HCT116 (cell line): ENCODE results near the gene GTF3C1. TPM values are rescaled to one million over a fixed set of nuclear protein-coding genes. Genes with fewer than 3 reads are reported as not detected.

ENCODE experiments used
- ATAC-seq: fragments of 200-7000 bp; cut with Tn5 transposase; 2 replicates; pipeline ENCODE4 v1.9.1; 2020; ENCODE audit warnings: mild to moderate bottlenecking, moderate library complexity
- BruUV-seq: library from RNA; stranded (reverse); fragments of 400-500 nt; replicated peaks from 2 replicates; lab custom pipeline; 2021; lab: Mats Ljungman, UMichigan
- CTCF ChIA-PET: fragments of 300-600 bp; sonication (Branson Sonifier 250); formaldehyde crosslinking; loops from one replicate; lab custom pipeline; 2021; ENCODE audit warnings: antibody characterized with exemption; lab: Charles Lee
- POLR2A ChIA-PET: fragments of 300-600, 350-600 bp; sonication (Branson Sonifier 250); formaldehyde crosslinking; loops from one replicate; lab custom pipeline; 2021; ENCODE audit warnings: antibody characterized with exemption; lab: Charles Lee
- RAD21 ChIA-PET, 2 experiments: fragments of 300-600 bp; sonication (Branson Sonifier 250); formaldehyde crosslinking; loops; one replicate each; lab custom pipeline; 2023; ENCODE audit warnings: low total read pairs in 2 of 2; ENCODE audit not compliant: uncharacterized antibody in 2 of 2, unreplicated experiment in 2 of 2, low non-redundant PET in 1 of 2; lab: Charles Lee
- DNase-seq: peaks from one replicate; pipeline ENCODE4 v3.0.0-alpha.2; 2010; ENCODE audit warnings: low read depth, low spot score
- H2AFZ ChIP-seq: fragments of 200-600 bp; shearing (Covaris generic), sonication (generic); 2 replicates; pipeline ENCODE4 v1.6.1; 2017; ENCODE audit warnings: low read depth, mixed run types, mixed read lengths, antibody characterized with exemption, low read length; ENCODE audit not compliant: poor library complexity, severe bottlenecking
- H3K27ac ChIP-seq: 2 replicates; pipeline ENCODE4 v1.5.1; 2012; ENCODE audit warnings: low read depth, low read length
- H3K27me3 ChIP-seq: fragments of 200-600 bp; sonication (generic); 2 replicates; pipeline ENCODE4 v1.6.1; 2016; ENCODE audit warnings: mixed run types, low read length, mixed read lengths; ENCODE audit not compliant: insufficient read depth
- H3K36me3 ChIP-seq, 2 experiments: fragments of 200-500 bp in 1 of 2; fragments of 200-600 bp in 1 of 2; sonication (Bioruptor generic) in 1 of 2; sonication (generic) in 1 of 2; 2 replicates each; pipeline versions ENCODE4 v1.5.1 to v1.6.1; 2014 to 2016; ENCODE audit warnings: low read length in 2 of 2, inconsistent platforms in 1 of 2, mixed read lengths in 1 of 2, mixed run types in 1 of 2; ENCODE audit not compliant: insufficient read depth in 2 of 2, control insufficient read depth in 1 of 2
- H3K4me1 ChIP-seq, 2 experiments: fragments of 200-600 bp in 1 of 2; sonication (generic) in 1 of 2; 2 replicates each; pipeline versions ENCODE4 v1.5.1 to v1.6.1; 2012 to 2017; ENCODE audit warnings: low read length in 2 of 2, inconsistent platforms in 1 of 2, mild to moderate bottlenecking in 1 of 2, mixed read lengths in 1 of 2, mixed run types in 1 of 2, moderate library complexity in 1 of 2; ENCODE audit not compliant: insufficient read depth in 2 of 2, control insufficient read depth in 1 of 2
- H3K4me2 ChIP-seq: fragments of 200-600 bp; sonication (generic); 2 replicates; pipeline ENCODE4 v1.6.1; 2017; ENCODE audit warnings: mixed run types, low read length, mixed read lengths
- H3K4me3 ChIP-seq, 2 experiments: fragments of 200-600 bp in 1 of 2; sonication (generic) in 1 of 2; replicated peaks in 1 of 2; 2 replicates each; pipeline ENCODE4 v1.5.1; 2011 to 2016; ENCODE audit warnings: low read length in 2 of 2, control low read depth in 1 of 2, low read depth in 1 of 2, mild to moderate bottlenecking in 1 of 2, mixed read lengths in 1 of 2, mixed run types in 1 of 2
- H3K79me2 ChIP-seq: fragments of 200-600 bp; sonication (generic); 2 replicates; pipeline ENCODE4 v1.6.1; 2017; ENCODE audit warnings: mild to moderate bottlenecking, mixed run types, low read length, moderate library complexity, mixed read lengths; ENCODE audit not compliant: insufficient read depth
- H3K9ac ChIP-seq: fragments of 200-600 bp; sonication (generic); 2 replicates; pipeline ENCODE4 v1.6.1; 2016; ENCODE audit warnings: low read length, mixed read lengths
- H3K9me2 ChIP-seq: fragments of 200-600 bp; sonication (generic), shearing (Covaris generic); 2 replicates; pipeline ENCODE4 v1.6.1; 2017; ENCODE audit warnings: mixed run types, mild to moderate bottlenecking, moderate library complexity; ENCODE audit not compliant: insufficient read depth
- H3K9me3 ChIP-seq, 2 experiments: fragments of 200-500 bp in 1 of 2; fragments of 200-600 bp in 1 of 2; sonication (Bioruptor generic) in 1 of 2; sonication (generic) in 1 of 2; 2 replicates each; pipeline ENCODE4 v1.6.1; 2014 to 2017; ENCODE audit warnings: low read length in 2 of 2, mixed read lengths in 2 of 2, inconsistent platforms in 1 of 2, low read depth in 1 of 2, mild to moderate bottlenecking in 1 of 2, mixed run types in 1 of 2, moderate library complexity in 1 of 2; ENCODE audit not compliant: control insufficient read depth in 1 of 2, insufficient read depth in 1 of 2
- H4K20me1 ChIP-seq: fragments of 200-600 bp; sonication (generic), shearing (Covaris generic); 2 replicates; pipeline ENCODE4 v1.6.1; 2017; ENCODE audit warnings: mixed run types, mild to moderate bottlenecking, moderate library complexity; ENCODE audit not compliant: insufficient read depth
- ATF3 ChIP-seq: IDR thresholded peaks from 2 replicates; pipeline ENCODE4 v1.6.1; 2012
- CBX3 ChIP-seq: IDR thresholded peaks from 2 replicates; pipeline ENCODE4 v1.6.1; 2012; ENCODE audit warnings: low read depth
- CEBPB ChIP-seq: IDR thresholded peaks from 2 replicates; pipeline ENCODE4 v1.6.1; 2012; ENCODE audit warnings: low read depth
- CTCF ChIP-seq, 3 experiments: fragments of 200-600 bp in 1 of 3; sonication (generic) in 1 of 3; IDR thresholded peaks in 2 of 3; conservative IDR thresholded peaks in 1 of 3; 2 replicates each; pipeline ENCODE4 v1.5.1; 2012 to 2017; ENCODE audit warnings: low read depth in 2 of 3, low read length in 2 of 3, antibody characterized with exemption in 1 of 3, borderline replicate concordance in 1 of 3, control low read depth in 1 of 3, mild to moderate bottlenecking in 1 of 3, mixed read lengths in 1 of 3, mixed run types in 1 of 3, moderate library complexity in 1 of 3; ENCODE audit not compliant: insufficient read depth in 1 of 3
- EGR1 ChIP-seq: IDR thresholded peaks from 2 replicates; pipeline ENCODE4 v1.6.1; 2012; ENCODE audit warnings: low read depth
- ELF1 ChIP-seq: IDR thresholded peaks from 2 replicates; pipeline ENCODE4 v1.6.1; 2012; ENCODE audit warnings: low read depth, borderline replicate concordance
- EZH2 ChIP-seq: fragments of 200-600 bp; sonication (generic); IDR thresholded peaks from 2 replicates; pipeline ENCODE4 v1.6.1; 2017; ENCODE audit warnings: antibody characterized with exemption, mixed run types
- EZH2phosphoT487 ChIP-seq: fragments of 200-600 bp; IDR thresholded peaks from 2 replicates; pipeline ENCODE4 v1.6.1; 2018; ENCODE audit warnings: antibody characterized with exemption, borderline replicate concordance
- JUND ChIP-seq: IDR thresholded peaks from 2 replicates; pipeline ENCODE4 v1.6.1; 2012
- MAX ChIP-seq: IDR thresholded peaks from 2 replicates; pipeline ENCODE4 v1.6.1; 2012
- POLR2A ChIP-seq: IDR thresholded peaks from 2 replicates; pipeline ENCODE4 v1.7.0; 2011; ENCODE audit warnings: borderline replicate concordance; ENCODE audit not compliant: insufficient read depth, insufficient read length; ENCODE audit errors: extremely low read depth
- POLR2AphosphoS5 ChIP-seq: IDR thresholded peaks from 2 replicates; pipeline ENCODE4 v1.6.1; 2011; ENCODE audit warnings: mild to moderate bottlenecking, low read depth, low read length, moderate library complexity
- RAD21 ChIP-seq: IDR thresholded peaks from 2 replicates; pipeline ENCODE4 v1.6.1; 2012; ENCODE audit warnings: low read depth, mild to moderate bottlenecking
- SIN3A ChIP-seq: IDR thresholded peaks from 2 replicates; pipeline ENCODE4 v1.6.1; 2012; ENCODE audit warnings: low read depth
- SP1 ChIP-seq: IDR thresholded peaks from 2 replicates; pipeline ENCODE4 v1.6.1; 2012; ENCODE audit warnings: low read depth
- SRF ChIP-seq: IDR thresholded peaks from 2 replicates; pipeline ENCODE4 v1.6.1; 2012; ENCODE audit warnings: low read depth
- TCF7L2 ChIP-seq: IDR thresholded peaks from 2 replicates; pipeline ENCODE4 v1.7.0; 2011; ENCODE audit warnings: borderline replicate concordance, inconsistent platforms; ENCODE audit not compliant: insufficient read depth, insufficient read length; ENCODE audit errors: extremely low read depth
- YY1 ChIP-seq: IDR thresholded peaks from 2 replicates; pipeline ENCODE4 v1.6.1; 2011; ENCODE audit warnings: low read length, low read depth, moderate library complexity, mild to moderate bottlenecking; ENCODE audit not compliant: insufficient replicate concordance; ENCODE audit errors: extremely low read depth
- ZNF274 ChIP-seq: fragments of 200-500 bp; sonication (Bioruptor generic); IDR thresholded peaks from 2 replicates; pipeline ENCODE4 v1.6.1; 2014; ENCODE audit warnings: mild to moderate bottlenecking, low read depth, low read length, inconsistent platforms
- intact Hi-C: fragments of 100-400 bp; cut with micrococcal nuclease; formaldehyde crosslinking; loops from 2 replicates; pipeline ENCODE4 v1.10.0; 2022
- total RNA-seq: library from RNA; stranded (reverse); gene quantifications from one replicate; pipeline ENCODE4 v1.2.1, GENCODE V29; 2021; ENCODE audit not compliant: unreplicated experiment

Gene GTF3C1
- total RNA-seq, 1 experiment from 2014 or later = 97.5 TPM

- no peak for TF ChIP-seq CBX3
- TF ChIP-seq RAD21 = no peak
- TF ChIP-seq EZH2phosphoT487 = no peak
- TF ChIP-seq POLR2AphosphoS5 = peak; percentile 94
- TF ChIP-seq CTCF (IDR thresholded peaks at IDR 0.05 in 2 of 3, conservative IDR thresholded peaks at IDR 0.05 in 1 of 3; ENCODE audit: borderline replicate concordance in 1 of 3, insufficient read depth in 1 of 3, low read depth in 2 of 3, low read length in 2 of 3) = no peak
- no peak for TF ChIP-seq TCF7L2
- TF ChIP-seq ATF3 = no peak
- TF ChIP-seq YY1 = peak; percentile 87
- TF ChIP-seq EZH2 = no peak
- peak; percentile 63; the same call in 1 of the 2 replicates for TF ChIP-seq ELF1
Measured at GRCh38 chr16:27549746-27550581, at the start of gene GTF3C1, which contains the start of gene KATNIP (continued).

GRCh38 chr16:27598931-27599565, 49.3 kb upstream of the GTF3C1 start:
- ChIA-PET CTCF (no interaction called here), POLR2A (no interaction called here), RAD21 (no interaction called here)
- no peak overlapping the region for H3K27ac ChIP-seq
- no peaks in the 10 kb centered on the region for H3K27me3 ChIP-seq
- H3K4me1 ChIP-seq = no peaks in the 10 kb centered on the region
- H3K79me2 ChIP-seq = no peaks in the 10 kb centered on the region
- H3K36me3 ChIP-seq = no peaks in the 10 kb centered on the region
- no peak overlapping the region for H3K4me3 ChIP-seq
- no peak for DNase-seq
- ATAC-seq = no peak
- H3K9me2 ChIP-seq = no peaks in the 10 kb centered on the region
- intact Hi-C loops = no loop called here
- H3K9ac ChIP-seq = no peak overlapping the region
- H4K20me1 ChIP-seq = no peaks in the 10 kb centered on the region
- H3K4me2 ChIP-seq = no peak overlapping the region
- H3K9me3 ChIP-seq = no peaks in the 10 kb centered on the region
- H2AFZ ChIP-seq = no peak overlapping the region
- no TSS peak for BruUV-seq
- TF ChIP-seq ELF1 (no peak), ZNF274 (no peak), CBX3 (no peak), EGR1 (no peak), SRF (no peak), MAX (no peak), POLR2A (no peak), SIN3A (no peak), CEBPB (no peak), CTCF (IDR thresholded peaks at IDR 0.05 in 2 of 3, conservative IDR thresholded peaks at IDR 0.05 in 1 of 3; ENCODE audit: borderline replicate concordance in 1 of 3, insufficient read depth in 1 of 3, low read depth in 2 of 3, low read length in 2 of 3) (no peak), RAD21 (no peak), SP1 (no peak), JUND (no peak), ATF3 (no peak), POLR2AphosphoS5 (no peak), YY1 (no peak)
